Breast epithelium (tissue), 4 donors: ENCODE data around the gene CHST5. TPM values are rescaled to one million over a fixed set of nuclear protein-coding genes. Genes with fewer than 3 reads are reported as not detected.
A peak's percentile ranks its signal among the peaks of the same experiment; 100 is the strongest.
"Not testable (repeated sequence)": the region's sequence is repeated elsewhere in the genome, so short reads cannot be mapped to it uniquely, and the experiment has no call there.

Source experiments
- DNase-seq, 2 donors: peaks; one replicate each; pipeline ENCODE4 v3.0.0-alpha.2; 2019; ENCODE audit warnings: low spot score in 2 of 2
- H3K27ac ChIP-seq, 2 donors: fragments of 200-600 bp; sonication (generic) in 1 of 2; one replicate each; pipeline ENCODE4 v1.5.1; 2016 to 2019; ENCODE audit warnings: mild to moderate bottlenecking in 1 of 2
- H3K27me3 ChIP-seq, 2 donors: fragments of 200-600 bp; sonication (generic) in 1 of 2; one replicate each; pipeline versions ENCODE4 v1.5.1 to v1.6.0; 2017 to 2019; ENCODE audit warnings: control low read depth in 1 of 2, mild to moderate bottlenecking in 1 of 2
- H3K36me3 ChIP-seq: fragments of 200-600 bp; one replicate; pipeline ENCODE4 v1.5.1; 2019
- H3K4me1 ChIP-seq, 2 donors: fragments of 200-600 bp; sonication (generic); one replicate each; pipeline ENCODE4 v1.5.1; 2016 to 2019; ENCODE audit warnings: control low read depth in 1 of 2
- H3K4me3 ChIP-seq, 3 donors: fragments of 200-600 bp; sonication (generic); 1 replicate in 2 of 3; 2 replicates in 1 of 3; pipeline ENCODE4 v1.5.1; 2016 to 2019; ENCODE audit warnings: mild to moderate bottlenecking in 3 of 3, moderate library complexity in 2 of 3
- H3K9me3 ChIP-seq, 2 donors: fragments of 200-600 bp; sonication (generic) in 1 of 2; one replicate each; pipeline ENCODE4 v1.5.1; 2016 to 2019; ENCODE audit warnings: control low read depth in 1 of 2
- CTCF ChIP-seq, 3 donors: fragments of 450-650 bp; IDR thresholded peaks; one replicate each; pipeline ENCODE4 v1.5.1; 2016 to 2017; ENCODE audit warnings: antibody characterized with exemption in 3 of 3, mild to moderate bottlenecking in 3 of 3, moderate library complexity in 3 of 3
- POLR2A ChIP-seq: fragments of 450-650 bp; IDR thresholded peaks from one replicate; pipeline ENCODE4 v1.6.1; 2016; ENCODE audit warnings: antibody characterized with exemption, mild to moderate bottlenecking, moderate library complexity
- POLR2AphosphoS5 ChIP-seq, 3 donors: sonication (generic); formaldehyde crosslinking; IDR thresholded peaks; one replicate each; pipeline ENCODE4 v1.6.1; 2017; ENCODE audit warnings: antibody characterized with exemption in 3 of 3
- intact Hi-C: fragments of 100-400 bp; cut with DNase I; formaldehyde crosslinking; loops from one replicate; pipeline ENCODE4 v1.15.1; 2023; ENCODE audit warnings: low total_unique reads
- total RNA-seq, 3 donors: library from RNA; depleted of rRNA; stranded (reverse); fragments of >200 nt; gene quantifications; one replicate each; pipeline ENCODE4 v1.1.0, GENCODE V29; 2016

Gene CHST5
- total RNA-seq, 3 donors from 2014 or later: 0.15 to 0.33 TPM; not detected in 1

- Histone ChIP-seq H3K36me3 (no peaks in the 10 kb centered on the region), H3K9me3 (no peaks in the 10 kb centered on the region), H3K4me3 (peak overlapping the region; percentile 67 to 82 (median 81)), H3K27ac (peak overlapping the region; percentile 88 to 90), H3K27me3 (no peaks in the 10 kb centered on the region), H3K4me1 (no peaks in the 10 kb centered on the region)
- no peak for TF ChIP-seq CTCF (IDR thresholded peaks at IDR 0.05)
- TF ChIP-seq POLR2AphosphoS5 (IDR thresholded peaks at IDR 0.05): no peak
- TF ChIP-seq POLR2A: no peak
- peak; percentile 74 to 77 for DNase-seq
- intact Hi-C loops: no loop called here
Measured at GRCh38 chr16:75555213-75555706, 19.4 kb upstream of the CHST5 start.

GRCh38 chr16:75552951-75553350 lies 17.0 kb upstream of the CHST5 start:
- H3K27me3 ChIP-seq: no peaks in the 10 kb centered on the region
- peak overlapping the region in 1 of 2 donors; percentile 23 for H3K27ac ChIP-seq
- H3K36me3 ChIP-seq: no peaks in the 10 kb centered on the region
- H3K4me3 ChIP-seq: no peak overlapping the region
- intact Hi-C loops: no loop called here
- no peaks in the 10 kb centered on the region for H3K4me1 ChIP-seq
- no peak for DNase-seq
- no peak for TF ChIP-seq CTCF (IDR thresholded peaks at IDR 0.05)
- no peak for TF ChIP-seq POLR2AphosphoS5 (IDR thresholded peaks at IDR 0.05)
- no peak for TF ChIP-seq POLR2A
- no peaks in the 10 kb centered on the region for H3K9me3 ChIP-seq

- Histone ChIP-seq H3K27me3 (no peaks in the 10 kb centered on the region), H3K9me3 (no peaks in the 10 kb centered on the region), H3K4me3 (peak overlapping the region in 2 of 3 donors; percentile 21 to 40), H3K4me1 (no peaks in the 10 kb centered on the region), H3K36me3 (no peaks in the 10 kb centered on the region), H3K27ac (peak overlapping the region; percentile 56 to 80)
- peak in 1 of 2 donors; percentile 74 for DNase-seq
- no peak for TF ChIP-seq POLR2A
- peak in 2 of 3 donors; percentile 41 to 57 for TF ChIP-seq CTCF (IDR thresholded peaks at IDR 0.05)
- TF ChIP-seq POLR2AphosphoS5 (IDR thresholded peaks at IDR 0.05): peak in 2 of 3 donors; percentile 47 to 60
- intact Hi-C loops: no loop called here
Measured at GRCh38 chr16:75550211-75550662, 14.3 kb upstream of the CHST5 start.

- H3K36me3 ChIP-seq, H3K27me3 ChIP-seq, H3K4me3 ChIP-seq, DNase-seq, intact Hi-C loops, H3K4me1 ChIP-seq, H3K9me3 ChIP-seq, H3K27ac ChIP-seq: not testable (repeated sequence)
Measured at GRCh38 chr16:75548456-75548855, 12.5 kb upstream of the CHST5 start.

- Histone ChIP-seq H3K4me3 (no peak overlapping the region), H3K9me3 (no peaks in the 10 kb centered on the region), H3K27me3 (no peaks in the 10 kb centered on the region), H3K27ac (no peak overlapping the region), H3K4me1 (no peaks in the 10 kb centered on the region), H3K36me3 (no peaks in the 10 kb centered on the region)
- TF ChIP-seq POLR2A (no peak), CTCF (IDR thresholded peaks at IDR 0.05) (no peak), POLR2AphosphoS5 (IDR thresholded peaks at IDR 0.05) (no peak)
- DNase-seq: no peak
- intact Hi-C loops: no loop called here
Measured at GRCh38 chr16:75546293-75546692, 10.4 kb upstream of the CHST5 start.

GRCh38 chr16:75545879-75546278 lies 10.0 kb upstream of the CHST5 start:
- not testable (repeated sequence) for H3K4me1 ChIP-seq, H3K27ac ChIP-seq, H3K9me3 ChIP-seq, H3K27me3 ChIP-seq, DNase-seq, H3K4me3 ChIP-seq, H3K36me3 ChIP-seq
- intact Hi-C loops: loop anchor here (2.0 kb wide), 1 partner anchor 73 kb away; no protein-coding TSS in a partner anchor

- H3K4me3 ChIP-seq, DNase-seq, H3K4me1 ChIP-seq, H3K27me3 ChIP-seq, intact Hi-C loops, H3K36me3 ChIP-seq, H3K27ac ChIP-seq, H3K9me3 ChIP-seq: not testable (repeated sequence)
Measured at GRCh38 chr16:75542462-75542861, 6.6 kb upstream of the CHST5 start.
